HG02852 (cell line): ENCODE measurements around the gene ELFN2.

Experiments used
- ATAC-seq: cut with Tn5 transposase; IDR thresholded peaks from one replicate; pipeline ENCODE4 v1.9.1; 2021; ENCODE audit warnings: mild to moderate bottlenecking, moderate library complexity; ENCODE audit not compliant: unreplicated experiment

The ELFN2 gene

DNA sequence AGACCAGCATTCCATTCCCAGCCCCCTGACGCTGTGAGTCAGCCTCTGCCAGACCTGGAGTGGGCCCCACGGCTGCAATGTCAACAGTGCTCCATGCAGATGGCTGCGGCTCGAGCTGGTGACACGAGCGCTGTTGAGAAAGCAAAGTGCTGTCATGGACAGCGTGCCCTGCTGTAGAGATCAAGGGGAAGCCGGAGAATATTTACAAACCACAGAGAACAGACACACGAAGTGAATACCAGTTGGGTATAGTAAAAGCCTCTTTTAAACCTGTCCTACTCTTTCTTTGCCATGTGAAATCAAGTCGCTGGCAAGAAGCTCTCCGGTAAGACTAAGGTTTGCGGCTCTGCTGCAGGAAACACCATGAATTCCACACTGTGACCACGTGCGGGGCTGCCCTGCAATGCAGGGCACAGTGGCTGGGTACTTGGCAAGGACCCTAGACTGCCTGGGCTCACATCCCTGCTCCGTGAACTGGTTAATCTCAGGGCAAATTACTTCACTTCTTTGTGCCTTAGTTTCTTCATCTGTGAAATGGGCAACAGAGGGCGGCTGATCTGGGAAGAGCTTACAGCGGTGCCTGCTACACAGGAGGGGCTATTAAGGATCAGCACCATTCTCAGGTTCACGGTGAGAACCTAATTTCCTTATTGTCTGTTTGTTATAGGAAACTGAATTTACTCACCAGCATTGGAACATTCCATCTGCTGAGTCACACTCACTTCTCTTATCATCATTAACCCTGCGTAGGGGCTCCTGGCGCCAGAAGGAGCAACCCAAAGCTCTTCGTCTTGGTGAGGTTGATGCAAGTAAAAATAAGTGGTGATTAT lies 27.8 kb upstream of the ELFN2 start:
- no peak for ATAC-seq

DNA sequence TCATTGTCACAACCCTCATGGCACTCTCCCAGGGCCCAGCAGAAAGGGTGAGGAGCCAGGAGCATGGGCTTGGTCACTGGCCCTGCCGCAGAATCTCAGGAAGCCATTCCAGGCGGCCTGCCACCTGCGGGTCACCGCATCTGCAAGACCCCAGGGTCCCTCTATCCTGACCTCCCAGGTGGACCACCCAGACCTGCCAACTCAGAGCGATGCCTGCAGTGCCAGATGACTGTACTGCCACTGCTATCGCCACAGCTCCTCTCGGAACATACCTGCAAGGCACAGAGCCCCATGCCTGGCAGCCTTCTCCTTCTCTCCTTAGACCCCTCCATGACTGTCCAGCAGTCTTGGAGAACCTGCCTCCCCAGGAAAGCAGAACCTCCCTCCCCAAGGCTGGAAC lies 26.4 kb upstream of the ELFN2 start:
- ATAC-seq = no peak

GRCh38 chr22:37451218-37451617 lies 23.9 kb upstream of the ELFN2 start:
- no peak for ATAC-seq

- ATAC-seq = no peak
Measured at GRCh38 chr22:37449331-37450001, 22.2 kb upstream of the ELFN2 start.

DNA sequence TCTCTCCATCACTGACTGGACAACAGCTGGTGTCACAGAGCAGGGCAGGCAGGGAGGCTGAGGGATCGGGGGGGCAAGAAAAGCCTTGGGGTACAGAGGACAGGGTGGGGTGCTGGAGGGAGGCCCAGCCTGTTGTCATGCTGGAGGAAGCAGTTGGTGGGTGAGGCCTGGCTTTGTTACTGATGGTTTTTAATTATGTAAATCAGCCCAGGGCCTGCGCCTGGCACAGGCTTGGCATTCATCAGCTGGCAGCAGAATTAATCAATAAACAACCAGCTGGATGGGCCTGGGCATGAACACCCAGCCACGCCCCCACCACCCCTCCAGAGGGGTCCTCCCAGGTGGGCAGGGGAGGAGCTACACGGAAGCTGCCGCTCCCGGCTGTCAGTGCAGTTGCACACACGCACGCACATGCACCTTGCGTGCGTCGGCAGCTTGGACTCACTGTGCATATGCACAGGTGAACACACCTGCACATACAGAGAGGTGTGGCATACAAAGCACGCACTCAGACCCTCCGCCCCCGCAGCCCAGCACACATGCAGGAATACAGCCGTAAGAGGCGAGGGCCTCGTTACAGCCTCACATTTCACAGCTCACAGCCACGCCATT lies 21.3 kb upstream of the ELFN2 start:
- ATAC-seq = no peak

DNA sequence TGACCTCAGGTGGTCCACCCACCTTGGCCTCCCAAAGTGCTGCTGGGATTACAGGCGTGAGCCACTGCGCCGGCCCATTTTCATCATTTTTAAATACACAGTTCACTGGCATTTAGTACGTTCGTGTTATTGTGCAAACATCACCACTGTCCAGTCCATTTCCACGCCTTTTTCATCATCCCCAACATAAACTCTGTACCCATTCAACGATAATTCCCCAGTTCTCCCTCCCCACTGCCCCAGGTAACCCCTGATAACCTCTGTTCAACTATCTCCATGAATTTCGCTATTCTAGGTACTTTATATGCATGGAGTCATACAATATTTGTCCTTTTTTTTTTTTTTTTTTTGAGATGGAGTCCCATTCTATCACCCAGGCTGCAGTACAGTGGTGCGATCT lies 18.2 kb upstream of the ELFN2 start:
- no peak for ATAC-seq

- ATAC-seq = no peak
Measured at GRCh38 chr22:37443977-37444376, 16.7 kb upstream of the ELFN2 start.

- ATAC-seq = no peak
Measured at GRCh38 chr22:37443086-37443485, 15.8 kb upstream of the ELFN2 start.

DNA sequence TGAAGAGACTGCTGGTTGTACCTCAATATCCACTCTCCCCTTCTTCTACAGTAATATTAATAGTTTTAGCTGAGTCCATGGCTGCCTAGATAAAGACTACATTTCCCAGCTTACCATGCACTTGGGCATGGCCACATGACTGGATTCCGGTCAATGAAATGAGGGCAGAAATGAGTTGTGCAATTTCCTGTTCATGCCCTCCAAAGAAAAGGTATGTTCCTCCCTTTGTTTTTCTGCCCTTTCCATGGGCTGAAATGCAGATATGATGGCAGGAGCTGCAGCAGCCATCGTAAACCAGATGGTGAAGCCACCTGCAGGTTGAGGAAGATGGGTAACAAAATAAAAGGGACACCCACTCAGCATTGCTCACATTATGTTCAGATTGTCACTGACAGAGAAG lies 15.3 kb upstream of the ELFN2 start:
- ATAC-seq = no peak

DNA sequence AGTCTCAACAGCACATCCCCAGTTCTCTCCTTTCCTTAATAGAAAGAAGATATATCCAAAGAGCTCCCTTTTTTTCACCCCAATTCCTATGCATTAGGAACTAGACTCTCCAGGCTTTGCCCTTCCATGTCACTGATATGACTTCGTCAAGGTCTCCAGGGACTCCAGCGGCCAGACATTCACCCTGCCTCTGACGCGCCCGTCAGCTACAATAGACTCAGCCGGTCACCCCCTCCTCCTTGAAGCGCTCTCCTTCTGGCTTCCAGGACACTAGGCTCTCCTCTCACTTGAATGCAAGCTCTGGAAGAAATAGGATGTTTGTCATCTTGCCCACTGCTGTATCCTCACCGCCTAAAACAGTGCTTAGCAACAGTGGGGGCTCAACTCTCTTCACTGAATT lies 14.9 kb upstream of the ELFN2 start:
- no peak for ATAC-seq

GRCh38 chr22:37440875-37441274 lies 13.6 kb upstream of the ELFN2 start:
- ATAC-seq = no peak

GRCh38 chr22:37439347-37439746 lies 12.1 kb upstream of the ELFN2 start:
- no peak for ATAC-seq

DNA sequence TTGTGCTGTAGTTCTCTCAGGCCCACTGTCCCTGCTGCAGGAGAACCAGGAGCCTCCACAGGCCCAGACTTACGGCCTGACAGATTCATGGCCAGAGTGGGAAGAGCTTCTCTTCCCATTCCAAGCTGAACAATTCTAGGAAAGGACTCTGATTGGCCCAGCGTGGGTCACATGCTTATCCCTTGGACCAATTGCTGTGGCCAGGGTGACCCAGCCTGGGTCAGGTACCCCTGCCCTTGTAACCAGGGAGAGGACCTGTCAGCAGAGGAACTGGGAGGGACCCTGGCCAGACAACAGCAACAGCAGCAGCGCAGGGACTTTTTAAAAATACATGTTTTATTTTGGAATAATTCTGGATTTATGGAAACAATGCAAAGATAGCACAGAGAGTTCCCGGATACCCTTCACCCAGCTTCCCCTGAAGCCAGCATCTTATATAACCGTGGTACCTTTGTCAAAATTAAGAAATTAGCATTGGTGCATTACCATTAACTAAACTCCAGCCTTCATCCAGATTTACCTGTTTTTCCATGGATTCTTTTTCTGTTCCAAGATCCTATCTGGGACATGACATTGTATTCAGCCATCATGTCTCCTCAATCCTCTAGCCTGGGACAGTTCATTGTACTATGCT lies 8.8 kb upstream of the ELFN2 start:
- no peak for ATAC-seq

- no peak for ATAC-seq
Measured at GRCh38 chr22:37433786-37434185, 6.5 kb upstream of the ELFN2 start.

DNA sequence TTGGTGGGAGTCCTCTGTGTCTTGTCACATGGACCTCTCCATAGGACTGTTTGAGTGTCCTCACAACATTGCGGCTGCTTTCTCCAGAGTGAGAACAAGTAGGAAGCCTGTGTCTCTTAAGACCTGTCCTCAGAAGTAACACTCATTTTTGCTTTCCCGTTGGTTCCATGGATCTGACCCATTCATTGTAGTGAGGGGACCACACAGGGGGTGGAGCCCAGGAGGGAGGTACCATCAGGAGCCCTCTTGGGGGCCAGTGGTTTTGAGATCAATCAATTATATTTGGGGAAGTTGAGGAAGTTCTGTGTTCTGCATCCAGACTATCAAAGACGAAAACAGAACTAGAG lies 5.4 kb upstream of the ELFN2 start:
- ATAC-seq = no peak

DNA sequence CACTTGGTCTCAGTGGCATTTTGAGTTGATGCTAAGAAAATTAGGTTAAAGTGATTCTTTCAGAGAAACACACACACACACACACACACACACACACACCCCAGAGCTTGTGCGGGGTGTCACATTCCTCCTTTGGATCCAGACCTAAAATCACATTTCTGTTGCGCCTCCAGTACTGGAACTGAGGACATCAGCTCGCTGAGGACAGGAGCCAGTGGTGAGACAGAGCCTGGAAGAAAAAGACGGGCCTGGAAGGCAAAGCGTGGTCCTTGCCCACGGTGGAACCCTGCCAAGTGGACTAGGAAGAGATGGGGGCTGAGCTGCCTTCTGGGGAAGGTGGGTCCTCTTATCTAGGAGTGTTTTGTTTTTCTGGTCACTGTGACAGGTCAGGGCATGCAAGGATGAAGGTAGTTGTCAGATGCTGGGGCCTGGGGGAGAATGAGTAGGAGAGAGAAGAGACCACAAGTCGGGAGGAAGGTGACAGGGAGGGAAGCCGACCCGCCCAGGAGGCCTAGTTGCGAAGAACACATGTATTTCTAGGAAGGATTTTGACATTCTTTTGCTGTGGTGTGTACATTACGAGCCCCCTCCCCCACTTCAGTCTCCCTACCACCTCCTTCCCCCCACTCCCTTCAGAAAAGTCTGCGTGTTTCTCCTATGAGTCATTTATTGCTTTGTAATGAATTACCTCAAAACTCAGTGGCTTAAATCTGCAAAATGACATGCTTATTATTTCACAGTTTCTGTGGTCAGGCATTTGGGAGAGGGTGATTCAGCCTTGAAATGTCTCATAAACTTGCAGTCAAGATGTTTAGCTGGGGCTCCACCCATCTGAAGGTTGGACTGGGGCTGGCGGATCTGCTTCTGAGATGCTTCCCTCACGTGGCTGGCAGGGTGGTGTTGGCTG lies 4.8 kb upstream of the ELFN2 start:
- no peak for ATAC-seq

DNA sequence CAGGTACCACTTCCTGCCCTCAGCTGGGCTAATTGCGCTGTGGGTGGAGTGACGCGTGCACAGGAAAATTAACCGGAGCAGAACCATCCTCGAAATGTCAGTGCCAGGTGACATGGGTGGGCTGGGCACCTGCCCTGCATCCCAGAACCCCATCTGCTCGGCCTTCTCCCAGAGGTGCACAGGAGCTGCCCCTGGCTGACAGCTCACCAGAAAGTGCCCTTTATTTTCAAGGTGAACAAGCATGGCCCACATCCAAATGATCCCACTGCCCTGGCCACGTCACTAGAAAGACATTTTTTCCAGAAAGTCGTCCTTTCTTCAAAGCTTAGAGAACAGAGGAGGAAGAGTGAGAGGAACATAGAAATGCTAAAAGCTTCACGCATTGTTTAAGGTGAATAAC lies 4.1 kb upstream of the ELFN2 start:
- ATAC-seq = no peak

DNA sequence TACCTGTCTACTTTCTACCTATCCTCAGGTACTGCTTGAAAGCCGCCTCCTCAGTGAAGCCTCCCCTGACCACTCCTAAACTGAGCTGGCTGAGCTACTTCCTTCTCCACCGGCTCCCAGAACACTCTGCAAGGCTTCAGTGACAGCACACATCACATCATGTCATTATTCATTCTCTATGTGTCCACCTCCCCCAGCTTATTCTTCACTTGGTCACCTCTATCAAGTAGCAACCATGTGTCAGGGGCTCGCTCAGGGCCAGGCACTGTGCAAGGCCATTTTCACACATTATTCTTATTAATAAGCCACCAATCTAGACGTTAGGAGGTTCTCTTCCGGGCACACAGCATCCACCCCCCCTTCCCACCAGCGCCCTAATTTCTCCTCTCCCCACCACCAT lies 3.7 kb upstream of the ELFN2 start:
- ATAC-seq = no peak

DNA sequence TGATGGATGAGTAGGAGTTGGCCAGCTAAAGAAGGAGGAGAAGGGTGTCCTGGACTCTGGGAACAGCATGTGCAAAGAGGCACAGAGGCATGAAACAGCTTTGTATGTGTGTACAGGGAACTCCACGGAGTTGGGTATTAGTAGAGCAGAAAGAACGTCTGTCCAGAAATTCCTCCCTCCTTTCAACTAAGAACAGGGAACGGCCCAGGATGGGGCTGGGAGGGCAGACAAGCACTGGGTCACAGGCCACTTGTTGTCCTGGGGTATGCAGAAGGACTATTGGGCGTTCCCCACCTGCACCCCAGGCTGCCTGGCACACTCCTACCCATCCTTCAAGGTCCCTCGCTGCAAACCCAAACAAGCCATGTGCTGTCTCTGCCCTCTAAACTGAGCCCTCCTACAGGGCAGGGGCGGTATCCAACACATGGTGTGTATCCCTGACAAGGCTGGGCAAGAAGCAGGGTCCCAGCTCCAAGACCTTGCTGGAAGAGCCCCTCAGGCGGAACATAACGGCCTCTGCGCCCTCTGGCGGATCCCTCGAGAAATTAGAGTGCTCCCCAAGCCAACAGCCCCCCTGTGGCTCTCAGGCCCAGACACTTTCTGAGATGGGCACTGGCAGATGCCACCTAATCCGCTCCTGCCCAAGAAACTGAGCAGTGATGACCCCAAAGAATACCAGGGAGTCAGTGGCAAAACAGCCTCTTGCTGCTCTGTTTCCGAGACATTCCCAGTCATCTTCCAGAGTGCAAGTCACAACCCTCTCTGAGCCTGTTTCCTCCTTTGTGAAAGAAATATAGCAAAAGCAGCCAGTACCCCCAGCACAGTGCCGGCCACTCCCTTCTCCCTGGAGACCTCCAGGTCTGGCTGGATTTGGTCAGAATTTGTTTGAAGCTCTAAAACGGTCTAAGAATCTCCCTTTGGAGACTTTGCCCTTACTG lies 1.6 kb upstream of the ELFN2 start:
- ATAC-seq = no peak
